ENCODE data around the gene MAPK14.

DNA sequence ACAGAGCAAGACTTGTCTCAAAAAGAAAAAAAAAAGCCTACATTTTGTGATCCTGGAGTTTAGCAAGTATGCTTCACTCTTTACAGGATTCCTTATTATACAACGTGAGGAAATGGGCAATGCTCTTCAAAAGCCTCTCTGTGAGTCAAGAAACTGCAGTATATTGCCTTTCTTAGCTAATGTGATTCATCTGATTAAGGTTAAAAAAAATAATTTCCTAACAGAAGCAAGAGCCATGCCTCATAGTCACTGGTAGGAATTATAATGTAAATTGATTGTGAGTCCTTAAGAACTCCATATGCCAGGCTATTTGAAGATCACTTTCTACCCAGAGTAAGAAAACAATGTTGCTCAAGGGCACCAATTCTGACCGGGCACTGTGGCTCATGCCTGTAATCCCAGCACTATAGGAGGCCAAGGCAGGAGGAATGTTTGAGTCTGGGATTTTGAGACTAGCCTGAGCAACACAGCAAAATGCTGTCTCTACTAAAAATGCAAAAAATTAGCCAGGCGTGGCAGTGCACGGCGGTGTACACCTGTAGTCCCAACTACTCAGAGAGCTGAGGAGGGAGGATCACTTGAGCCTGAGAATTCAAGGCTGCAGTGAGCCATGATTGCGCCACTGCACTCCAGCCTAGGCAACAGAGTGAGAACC lies 46.5 kb upstream of the MAPK14 start:
- TF ChIP-seq, protein P1, sequence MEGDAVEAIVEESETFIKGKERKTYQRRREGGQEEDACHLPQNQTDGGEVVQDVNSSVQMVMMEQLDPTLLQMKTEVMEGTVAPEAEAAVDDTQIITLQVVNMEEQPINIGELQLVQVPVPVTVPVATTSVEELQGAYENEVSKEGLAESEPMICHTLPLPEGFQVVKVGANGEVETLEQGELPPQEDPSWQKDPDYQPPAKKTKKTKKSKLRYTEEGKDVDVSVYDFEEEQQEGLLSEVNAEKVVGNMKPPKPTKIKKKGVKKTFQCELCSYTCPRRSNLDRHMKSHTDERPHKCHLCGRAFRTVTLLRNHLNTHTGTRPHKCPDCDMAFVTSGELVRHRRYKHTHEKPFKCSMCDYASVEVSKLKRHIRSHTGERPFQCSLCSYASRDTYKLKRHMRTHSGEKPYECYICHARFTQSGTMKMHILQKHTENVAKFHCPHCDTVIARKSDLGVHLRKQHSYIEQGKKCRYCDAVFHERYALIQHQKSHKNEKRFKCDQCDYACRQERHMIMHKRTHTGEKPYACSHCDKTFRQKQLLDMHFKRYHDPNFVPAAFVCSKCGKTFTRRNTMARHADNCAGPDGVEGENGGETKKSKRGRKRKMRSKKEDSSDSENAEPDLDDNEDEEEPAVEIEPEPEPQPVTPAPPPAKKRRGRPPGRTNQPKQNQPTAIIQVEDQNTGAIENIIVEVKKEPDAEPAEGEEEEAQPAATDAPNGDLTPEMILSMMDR (IDR thresholded peaks at IDR 0.05), result no peak
- no peak for TF ChIP-seq POLR2A (IDR thresholded peaks at IDR 0.05)
